Measurements from ENCODE around the gene PTPRM.

GRCh38 chr18:8365006-8365405 lies 797.9 kb downstream of the PTPRM start:
- TF ChIP-seq POLR2A (IDR thresholded peaks at IDR 0.05; ENCODE audit: low read depth, low read length): no peak
- TF ChIP-seq POLR2AphosphoS5 (IDR thresholded peaks at IDR 0.05; ENCODE audit: low read depth, low read length): no peak

Measured in GM12892 (cell line).